Stimulated activated CD4-positive, alpha-beta T cell treated with anti-CD3 and anti-CD28 coated beads, Interleukin-15, amount 100 ng/mL, for 48 hours (primary cell): Measurements from ENCODE around the gene NGB.
"Not testable (repeated sequence)": the region's sequence is repeated elsewhere in the genome, so short reads cannot be mapped to it uniquely, and the experiment has no call there.

Experiments used
- DNase-seq, 2 donors: peaks; one replicate each; pipeline ENCODE4 v3.0.0-alpha.2; 2020; ENCODE audit warnings: low read depth in 2 of 2

NGB gene

DNA sequence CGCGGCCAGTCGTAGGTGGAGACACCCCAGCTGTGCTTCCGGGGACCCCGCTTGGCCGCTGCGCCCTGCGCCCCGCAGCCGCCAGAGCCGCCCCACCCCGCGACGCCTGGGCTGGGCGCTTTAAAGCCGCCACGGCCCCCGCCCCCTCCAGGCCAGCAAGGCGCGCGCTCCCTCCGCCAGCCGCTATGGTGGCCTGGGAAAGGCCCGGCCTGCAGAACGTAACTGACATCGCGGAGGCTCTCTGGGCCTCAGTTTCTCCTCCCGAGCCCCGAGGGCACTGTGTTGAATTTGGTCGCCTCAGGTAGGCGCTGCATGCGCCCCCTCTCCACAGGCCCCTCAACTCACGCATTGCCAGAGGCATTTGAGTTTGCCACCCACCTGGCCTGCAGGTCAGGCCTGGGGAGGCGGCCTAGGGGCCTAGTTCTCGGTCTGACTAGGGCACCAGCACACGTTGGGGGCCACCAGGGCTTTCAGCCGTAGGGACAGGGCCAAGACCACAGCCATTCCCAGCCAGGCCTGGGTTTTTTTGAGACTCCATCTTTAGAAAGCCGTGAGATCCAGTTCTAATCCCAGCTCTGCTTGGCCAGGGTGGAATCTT is at the start of gene NGB:
NGB (minus strand) TSS at position 94 of the 598 bp plus-strand sequence. CDS start 269 bp downstream, outside the sequence.
- DNase-seq = no peak

- DNase-seq = peak; percentile 82 to 88
These were observed 49.4 kb upstream of the NGB start, which contains the start of gene POMT2 for GRCh38 chr14:77320238-77320935. POMT2 (minus strand) TSS chr14:77320883; CDS start chr14:77320681, 202 bp downstream.

DNA sequence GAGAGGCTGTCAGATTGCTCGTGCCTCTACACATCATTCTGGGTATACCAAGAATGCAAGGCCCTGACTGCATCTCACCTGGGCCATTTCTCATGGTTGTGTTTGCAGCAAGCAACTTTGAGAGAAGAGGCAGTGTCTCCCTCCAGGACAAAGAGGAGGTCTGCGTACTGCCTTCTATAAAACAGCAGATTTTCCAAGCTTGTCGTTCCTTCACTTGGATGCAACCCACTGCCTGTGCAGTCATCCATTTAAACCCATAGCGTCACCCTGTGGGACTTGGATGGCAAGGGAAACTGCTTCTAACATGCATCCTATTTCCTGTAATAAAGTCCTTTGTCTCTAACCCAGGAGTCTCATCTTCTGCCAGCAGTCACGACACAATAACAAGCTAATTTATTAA is 48.4 kb upstream of the NGB start:
- no peak for DNase-seq

DNA sequence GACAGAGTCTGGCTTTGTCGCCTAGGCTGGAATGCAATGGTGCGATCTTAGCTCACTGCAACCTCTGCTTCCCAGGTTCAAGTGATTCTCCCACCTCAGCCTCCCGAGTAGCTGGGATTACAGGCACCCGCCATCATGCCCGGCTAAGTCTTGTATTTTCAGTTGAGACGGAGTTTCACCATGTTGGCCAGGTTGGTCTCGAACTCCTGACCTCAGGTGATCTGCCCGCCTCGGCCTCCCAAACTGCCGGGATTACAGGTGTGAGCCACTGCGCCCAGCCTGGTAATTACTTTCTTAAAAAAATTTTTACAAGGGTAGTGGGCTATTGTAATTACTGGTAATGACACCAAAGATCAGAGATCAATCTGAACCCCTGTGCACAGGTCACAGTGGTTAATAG is 47.8 kb upstream of the NGB start:
- not testable (repeated sequence) for DNase-seq

DNA sequence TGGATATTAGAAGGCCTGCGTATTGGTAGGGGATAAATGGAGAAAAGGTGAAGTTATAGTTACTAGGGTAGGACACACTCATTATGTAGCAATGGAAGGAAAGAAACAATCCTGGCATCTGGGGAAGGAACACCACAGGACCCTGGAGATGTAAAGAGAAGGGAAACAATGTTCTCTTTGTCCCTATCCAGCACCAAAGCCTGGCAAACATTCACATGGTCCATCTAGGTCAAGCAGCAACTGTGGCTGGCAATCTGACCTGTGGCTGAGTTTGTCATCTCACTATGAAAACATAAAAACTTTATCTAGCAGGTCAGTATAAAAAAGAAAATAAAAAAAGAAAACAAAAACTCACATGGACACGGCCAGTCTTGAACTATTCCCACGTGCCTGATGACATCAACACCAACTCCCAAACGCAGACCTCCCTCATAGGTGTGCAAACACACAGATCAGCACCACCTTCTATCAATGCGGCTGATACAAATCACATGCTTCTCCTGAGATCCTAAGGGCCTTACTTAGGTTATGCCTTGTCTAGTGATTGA is 47.1 kb upstream of the NGB start:
- no peak for DNase-seq

- no peak for DNase-seq
These were observed 45.9 kb upstream of the NGB start for GRCh38 chr14:77316872-77317301.

GRCh38 chr14:77316195-77316505 is 45.1 kb upstream of the NGB start:
- DNase-seq = no peak

- no peak for DNase-seq
These were observed 43.8 kb upstream of the NGB start for GRCh38 chr14:77314539-77315457.

GRCh38 chr14:77314043-77314442 is 43.0 kb upstream of the NGB start:
- no peak for DNase-seq

GRCh38 chr14:77313371-77313770 is 42.4 kb upstream of the NGB start:
- no peak for DNase-seq

GRCh38 chr14:77311217-77311616 is 40.2 kb upstream of the NGB start:
- DNase-seq = no peak

- no peak for DNase-seq
These were observed 39.0 kb upstream of the NGB start for GRCh38 chr14:77310026-77310425.

DNA sequence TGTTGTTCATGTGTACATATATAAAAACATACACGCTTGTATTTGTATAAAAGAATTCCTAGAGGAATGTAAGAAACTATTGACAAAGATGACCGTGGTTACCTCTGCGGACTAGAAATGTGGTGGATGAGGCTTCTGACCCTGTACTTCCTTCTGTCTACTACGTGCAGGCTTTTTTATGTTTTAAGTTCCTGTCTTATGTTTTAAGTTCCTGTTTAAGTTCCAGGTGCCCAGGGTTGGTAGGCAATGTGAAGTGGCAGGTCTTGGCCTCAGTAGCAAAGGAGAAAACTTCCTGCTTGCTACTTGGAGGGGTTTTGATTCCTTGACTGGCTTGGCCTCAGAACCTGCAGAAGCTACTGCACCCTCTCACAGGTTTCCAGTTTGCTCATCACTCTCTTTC is 38.1 kb upstream of the NGB start:
- DNase-seq = no peak

GRCh38 chr14:77306851-77307496 is 36.0 kb upstream of the NGB start:
- DNase-seq = no peak

GRCh38 chr14:77306416-77306815 is 35.4 kb upstream of the NGB start:
- DNase-seq = no peak

DNA sequence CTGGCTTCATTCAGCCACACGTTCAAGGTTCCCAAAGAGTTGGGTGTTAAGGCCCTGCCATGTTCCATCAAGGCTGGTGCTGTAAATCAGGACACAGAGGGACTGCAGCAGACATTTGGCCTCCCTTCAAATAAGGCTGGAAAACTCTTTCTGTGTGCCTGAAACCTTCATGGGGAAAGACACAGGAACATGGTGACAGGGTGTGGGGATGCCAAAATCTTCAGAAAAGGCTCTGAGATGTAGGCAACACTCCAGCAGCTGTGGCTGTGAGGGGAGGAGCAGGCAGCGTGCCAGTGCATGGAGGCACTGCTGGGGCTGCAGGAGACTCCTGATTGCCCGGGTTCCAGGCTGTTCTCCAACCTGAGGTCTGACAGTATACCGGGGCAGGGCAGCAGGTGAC is 34.7 kb upstream of the NGB start:
- no peak for DNase-seq

DNA sequence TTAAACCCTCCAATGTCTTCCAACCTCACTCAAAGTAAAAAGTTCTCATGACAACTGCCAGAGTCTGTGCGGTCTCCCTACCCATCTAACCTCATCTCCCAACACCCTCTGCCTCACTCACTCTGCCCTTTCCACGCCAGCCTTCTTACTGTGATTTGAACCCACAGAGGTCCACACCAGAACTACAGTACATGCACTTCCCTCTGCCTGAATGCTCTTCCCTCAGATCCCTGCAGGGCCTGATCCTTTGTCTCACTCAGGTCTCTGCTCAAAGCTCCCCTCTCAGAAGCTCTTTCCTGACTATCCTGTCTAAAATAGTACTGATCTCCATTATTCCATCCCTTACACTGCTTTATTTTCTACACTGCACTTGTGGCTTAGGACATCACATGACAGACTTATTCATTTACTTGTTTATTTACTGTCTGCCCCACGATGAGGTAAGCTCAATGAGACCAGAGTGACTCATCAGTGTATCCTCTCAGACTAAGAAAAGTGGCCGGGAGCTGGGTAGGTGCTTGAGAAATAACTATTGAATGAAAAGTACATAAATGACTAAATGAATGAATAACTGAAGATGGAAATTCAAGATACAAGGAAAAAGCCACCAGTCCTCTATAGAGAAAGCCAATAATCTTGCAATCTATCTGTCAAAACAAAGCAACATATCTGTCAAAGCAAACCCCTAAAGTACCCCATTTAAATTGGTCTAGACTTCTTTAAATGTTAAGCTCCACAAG is 32.6 kb upstream of the NGB start:
- DNase-seq = peak; percentile 36

DNA sequence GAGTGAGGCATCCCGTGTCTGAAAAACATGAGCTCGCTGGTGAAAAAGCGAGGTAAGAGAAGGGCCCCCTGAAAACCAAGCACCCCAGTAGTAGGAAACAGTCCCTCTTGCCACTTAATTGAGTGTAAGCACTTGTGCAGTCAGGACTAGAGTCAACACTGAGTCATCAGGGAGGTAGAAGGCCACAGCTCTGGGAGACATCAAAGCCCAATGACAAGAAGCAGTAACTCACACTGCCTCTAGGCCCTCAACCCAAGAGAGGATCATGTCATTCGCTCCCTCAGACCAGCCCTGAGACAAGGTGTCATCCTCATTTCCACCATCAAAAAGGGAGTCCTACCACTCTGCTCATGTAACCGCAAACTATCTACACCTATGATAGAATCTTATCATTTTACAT is 31.9 kb upstream of the NGB start:
- DNase-seq = peak; percentile 40 to 59

GRCh38 chr14:77301103-77301502 is 30.1 kb upstream of the NGB start:
- peak; percentile 21 to 58 for DNase-seq

GRCh38 chr14:77299771-77300170 is 28.8 kb upstream of the NGB start:
- no peak for DNase-seq

DNA sequence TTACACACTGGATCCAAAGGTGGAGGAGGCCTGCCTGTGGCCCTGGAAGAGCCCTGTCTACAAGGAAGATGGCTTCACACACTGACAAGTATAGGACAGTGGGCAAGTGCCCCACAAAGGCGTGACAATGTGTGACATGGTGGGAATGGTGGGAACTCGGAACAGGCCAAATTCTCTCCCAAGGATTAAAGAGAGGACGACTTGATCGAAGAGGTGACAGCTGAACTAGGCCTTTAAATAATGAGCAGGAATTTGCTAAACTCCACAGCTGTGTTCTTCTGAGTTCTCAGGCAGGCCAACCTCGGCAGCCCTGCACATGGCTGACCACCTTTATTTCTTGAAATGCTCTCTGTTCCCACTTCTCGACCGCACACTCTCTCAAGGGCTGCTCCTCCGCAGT is 25.9 kb upstream of the NGB start:
- DNase-seq = no peak
